Posterior vena cava (tissue), 2 donors: ENCODE data around the gene FOXA1. TPM values are rescaled to one million over a fixed set of nuclear protein-coding genes. Genes with fewer than 3 reads are reported as not detected.

Experiments used
- DNase-seq: peaks from one replicate; pipeline ENCODE4 v3.0.0-alpha.2; 2020; ENCODE audit warnings: low spot score
- intact Hi-C, 2 donors: fragments of 100-400 bp; cut with DNase I; formaldehyde crosslinking; loops; one replicate each; pipeline versions ENCODE4 v1.14.1 to v1.14.2; 2022 to 2023
- total RNA-seq, 2 donors: library from RNA; stranded (reverse); fragmentation: NEBNext Ultra II Directional; extraction: Animal tissue kit (Norgen Biotek cat#: 25700); gene quantifications; one replicate each; pipeline ENCODE4 v1.2.1, GENCODE V29; 2021
- donor health status: DM: yes; HTN: yes; CAD: no.
- donor health status: DM: yes; HTN: yes; CAD: no.

Gene FOXA1
- total RNA-seq, 2 donors from 2014 or later, result 0.23 TPM; not detected in 1

DNA sequence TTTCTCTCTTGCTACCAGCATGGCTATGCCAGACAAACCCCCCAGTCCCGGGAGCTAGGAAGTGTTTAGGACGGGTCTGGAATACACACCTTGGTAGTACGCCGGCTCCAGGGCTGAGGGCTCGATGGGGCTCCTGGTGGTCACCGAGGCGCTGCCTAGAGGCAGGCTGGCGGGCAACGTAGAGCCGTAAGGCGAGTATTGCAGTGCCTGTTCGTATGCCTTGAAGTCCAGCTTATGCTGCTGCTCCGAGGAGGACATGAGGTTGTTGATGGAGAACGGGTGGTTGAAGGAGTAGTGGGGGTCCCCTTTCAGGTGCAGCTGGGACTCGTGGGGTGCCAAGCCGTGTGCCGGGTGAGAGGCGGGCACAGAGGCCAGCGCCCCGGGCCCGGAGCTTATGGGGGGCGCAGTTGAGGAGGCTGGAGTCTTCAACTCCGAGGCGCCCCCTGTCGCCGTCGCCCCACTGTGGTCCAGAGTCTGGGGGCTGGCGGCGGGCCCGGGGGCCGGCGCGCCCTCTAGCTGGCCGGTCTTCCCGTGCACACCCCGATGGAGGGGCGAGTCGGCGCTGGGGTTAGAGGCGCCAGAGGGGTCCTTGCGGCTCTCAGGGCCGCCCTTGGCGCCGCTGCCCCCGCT is 3.6 kb downstream of the FOXA1 start:
- intact Hi-C loops, result no loop called here
- DNase-seq, result no peak

DNA sequence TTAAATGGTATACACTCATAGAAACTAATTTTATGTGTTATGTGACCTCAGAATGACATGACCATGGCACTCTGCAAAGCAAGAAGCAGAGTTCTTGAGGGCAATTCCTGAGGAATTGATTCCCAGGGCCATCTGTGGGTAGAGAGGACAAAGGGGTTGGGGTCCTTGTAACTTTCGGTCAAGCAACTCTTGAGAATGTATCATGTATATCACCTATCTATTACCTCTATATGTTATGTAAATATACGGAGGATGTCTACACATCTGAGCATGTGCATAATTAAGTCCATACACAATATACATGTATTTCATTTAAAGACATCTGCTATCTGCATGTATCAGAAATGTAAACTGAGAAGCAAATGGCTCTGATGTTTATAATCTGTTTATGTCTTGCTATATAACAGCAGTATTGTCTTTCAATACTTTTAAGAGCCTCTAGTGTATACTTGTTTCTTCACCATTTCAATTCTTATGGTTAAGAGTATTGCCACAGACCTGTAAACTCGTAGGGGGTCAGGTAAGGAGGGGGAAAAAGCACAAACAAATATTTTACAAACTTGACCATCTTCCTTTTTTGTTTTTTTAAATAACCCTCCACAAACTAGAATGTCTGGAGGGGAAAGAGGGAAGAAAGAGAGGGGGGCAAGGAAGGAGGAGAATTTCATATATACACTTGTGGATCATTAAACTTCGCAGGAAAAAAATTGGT is 4.5 kb downstream of the FOXA1 start:
- intact Hi-C loops, result no loop called here
- no peak for DNase-seq

DNA sequence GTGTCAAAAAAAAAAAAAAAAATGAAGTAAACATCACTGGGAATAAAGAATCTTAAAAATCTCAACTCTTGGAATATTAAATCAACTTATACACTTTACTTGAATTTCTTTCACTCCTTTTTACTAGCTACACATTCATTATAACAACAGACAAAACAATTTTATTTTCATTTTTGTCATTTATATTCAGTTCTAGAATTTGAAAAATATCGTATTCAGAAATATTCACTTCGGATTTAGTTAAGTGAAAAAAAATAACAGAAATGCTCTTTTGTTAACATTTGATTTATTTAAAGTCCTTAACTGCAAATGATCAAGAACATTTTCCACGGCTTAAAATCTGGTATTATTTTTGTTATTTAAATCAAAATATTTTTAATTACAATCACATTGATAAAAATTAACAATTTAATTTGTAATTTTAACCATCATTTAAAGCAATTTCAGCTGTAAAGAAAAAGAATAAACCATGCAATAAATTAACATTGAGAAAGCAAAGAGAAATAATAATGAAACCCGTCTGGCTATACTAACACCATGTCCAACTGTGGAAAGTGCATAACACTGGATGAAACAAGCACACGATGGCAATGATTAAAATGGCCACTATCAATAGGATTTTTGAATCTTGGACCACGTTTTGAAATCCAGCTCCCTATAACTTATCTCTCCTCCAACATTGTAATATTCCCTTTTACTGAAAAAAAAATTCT is 5.2 kb downstream of the FOXA1 start:
- DNase-seq, result no peak
- intact Hi-C loops, result no loop called here

DNA sequence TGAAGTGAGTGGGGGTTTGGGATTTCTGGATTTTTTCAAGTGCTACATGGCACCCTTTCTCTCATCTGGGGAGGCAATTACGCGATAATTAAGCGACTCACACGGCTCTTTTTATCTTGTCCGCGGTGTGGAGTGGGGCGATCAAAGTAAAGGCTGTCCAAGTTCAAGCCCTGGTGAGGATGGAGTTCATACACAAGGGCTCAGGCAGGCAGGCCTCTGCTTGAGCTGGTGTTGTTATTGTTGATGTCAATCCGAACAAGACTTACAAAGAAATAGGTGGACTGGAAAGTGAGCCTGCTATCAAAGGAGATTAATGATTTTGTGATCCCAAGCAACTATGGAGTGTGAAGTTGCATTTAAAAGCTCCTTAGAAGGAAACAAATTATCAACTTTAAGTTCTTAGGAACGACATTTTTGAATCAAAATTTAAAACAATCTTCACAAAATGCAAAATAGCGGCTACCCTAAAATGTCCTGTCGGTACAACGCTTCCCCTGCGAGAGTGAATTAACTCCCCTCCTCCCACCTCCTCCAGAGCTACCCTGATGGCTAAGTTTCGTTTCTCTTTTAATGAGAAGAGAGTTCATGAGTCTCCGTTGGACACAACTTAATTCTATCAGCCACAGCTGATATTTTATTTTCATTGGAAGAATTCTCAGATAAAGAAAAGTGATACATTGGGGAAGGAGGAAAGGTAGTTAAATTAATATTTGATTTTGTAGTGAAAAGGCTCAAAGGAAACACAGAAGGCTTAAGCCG is 5.9 kb downstream of the FOXA1 start:
- no peak for DNase-seq
- intact Hi-C loops, result no loop called here

DNA sequence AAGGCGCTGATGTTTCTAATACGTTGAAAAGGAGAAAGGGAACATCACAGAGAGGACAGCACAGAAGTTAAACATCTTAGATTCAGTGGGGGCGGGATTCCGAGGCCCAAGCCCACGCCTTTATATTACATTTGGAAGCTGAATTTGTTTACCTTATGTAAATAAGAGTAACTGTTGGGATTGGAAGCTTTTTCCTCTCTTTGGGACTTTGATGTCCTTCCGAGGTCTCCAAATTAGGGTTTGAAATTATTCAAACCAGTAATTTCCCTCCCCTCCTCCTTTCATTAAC is 6.4 kb downstream of the FOXA1 start:
- no peak for DNase-seq
- intact Hi-C loops, result no loop called here

DNA sequence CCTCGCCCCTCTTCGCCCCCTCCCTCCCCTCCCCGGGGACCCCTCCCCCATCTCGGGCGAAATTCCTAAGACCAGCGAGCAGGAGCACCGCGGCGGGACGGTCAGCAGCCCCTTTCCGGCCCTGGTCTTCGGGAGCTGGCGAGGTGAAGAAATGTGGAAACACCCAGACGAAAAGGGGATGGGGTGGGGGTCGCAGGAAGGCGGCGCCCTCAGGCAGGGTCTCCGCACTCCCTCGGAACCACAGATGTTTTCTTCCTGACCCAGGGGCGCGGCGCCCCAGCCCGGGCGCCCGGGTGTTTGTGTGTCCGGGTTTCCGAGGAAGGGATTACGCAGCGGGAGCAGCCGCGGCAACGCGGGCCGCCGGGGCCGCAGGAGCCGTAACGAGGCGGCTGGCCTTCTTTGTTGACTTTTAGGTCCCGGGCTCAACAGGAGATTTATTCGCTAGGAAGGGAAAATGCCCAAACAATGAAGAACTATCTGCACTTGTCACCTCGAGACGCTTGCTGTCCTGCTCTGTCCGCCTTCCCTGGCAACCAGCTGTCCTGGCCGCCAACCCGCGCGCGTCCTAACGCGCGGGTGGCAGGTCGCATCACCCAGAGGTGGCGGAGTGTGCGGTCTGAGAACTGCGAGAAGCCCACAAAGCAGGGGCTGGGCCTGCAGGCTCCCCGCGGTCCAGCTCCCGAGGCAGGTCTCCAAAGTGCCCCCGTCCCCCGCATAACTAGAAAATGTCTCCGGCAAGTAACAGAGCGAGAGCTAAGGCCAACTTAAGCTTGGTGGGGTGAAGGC is 7.0 kb downstream of the FOXA1 start:
- DNase-seq, result no peak
- intact Hi-C loops, result no loop called here

DNA sequence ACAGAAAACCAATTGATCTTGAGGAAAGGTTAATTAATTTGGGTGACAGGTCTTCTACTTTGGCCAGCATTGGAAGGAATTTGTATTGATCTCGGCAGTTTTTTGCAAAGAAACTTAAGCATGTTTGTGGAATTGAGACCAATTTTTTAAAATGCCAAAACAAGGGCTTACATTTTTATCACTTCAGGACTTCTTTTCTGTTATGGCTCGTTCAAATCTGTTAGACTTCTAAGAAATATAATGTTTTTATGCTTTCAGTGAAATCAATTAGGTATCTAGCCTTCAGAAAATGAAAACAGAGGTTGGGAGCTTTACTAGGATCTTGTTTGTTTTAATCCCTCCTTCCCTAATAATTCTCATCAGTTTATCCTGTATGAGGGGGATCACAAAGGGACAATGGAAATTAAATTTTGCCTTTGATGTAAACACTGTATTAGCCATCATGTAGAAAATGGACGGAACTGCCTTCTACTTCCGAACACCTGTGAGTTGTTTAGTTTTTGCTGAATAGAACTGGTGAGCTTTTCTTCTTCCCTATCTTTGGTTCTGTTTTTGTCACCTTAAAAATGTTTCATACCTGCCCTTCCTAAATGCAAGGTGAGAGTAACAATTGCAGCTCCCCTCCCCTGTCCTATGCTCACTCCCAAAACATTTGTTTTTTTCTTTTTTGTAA is 7.8 kb downstream of the FOXA1 start:
- intact Hi-C loops, result no loop called here
- DNase-seq, result no peak

DNA sequence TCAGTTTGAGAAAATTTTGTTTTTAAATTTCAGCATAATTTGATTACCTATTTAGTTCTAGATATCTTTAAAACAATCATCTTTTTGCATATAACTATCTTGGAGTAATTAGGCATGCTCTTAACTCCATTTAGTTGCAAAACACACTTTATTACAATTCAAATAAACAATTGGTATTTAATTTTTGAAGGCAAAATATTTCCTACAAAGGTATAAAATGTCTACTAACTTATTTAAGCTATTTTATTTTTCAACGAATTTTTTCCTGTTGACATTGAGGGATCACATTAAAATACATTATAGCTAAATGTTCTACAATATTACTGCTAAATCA is 8.3 kb downstream of the FOXA1 start:
- intact Hi-C loops, result no loop called here
- no peak for DNase-seq

DNA sequence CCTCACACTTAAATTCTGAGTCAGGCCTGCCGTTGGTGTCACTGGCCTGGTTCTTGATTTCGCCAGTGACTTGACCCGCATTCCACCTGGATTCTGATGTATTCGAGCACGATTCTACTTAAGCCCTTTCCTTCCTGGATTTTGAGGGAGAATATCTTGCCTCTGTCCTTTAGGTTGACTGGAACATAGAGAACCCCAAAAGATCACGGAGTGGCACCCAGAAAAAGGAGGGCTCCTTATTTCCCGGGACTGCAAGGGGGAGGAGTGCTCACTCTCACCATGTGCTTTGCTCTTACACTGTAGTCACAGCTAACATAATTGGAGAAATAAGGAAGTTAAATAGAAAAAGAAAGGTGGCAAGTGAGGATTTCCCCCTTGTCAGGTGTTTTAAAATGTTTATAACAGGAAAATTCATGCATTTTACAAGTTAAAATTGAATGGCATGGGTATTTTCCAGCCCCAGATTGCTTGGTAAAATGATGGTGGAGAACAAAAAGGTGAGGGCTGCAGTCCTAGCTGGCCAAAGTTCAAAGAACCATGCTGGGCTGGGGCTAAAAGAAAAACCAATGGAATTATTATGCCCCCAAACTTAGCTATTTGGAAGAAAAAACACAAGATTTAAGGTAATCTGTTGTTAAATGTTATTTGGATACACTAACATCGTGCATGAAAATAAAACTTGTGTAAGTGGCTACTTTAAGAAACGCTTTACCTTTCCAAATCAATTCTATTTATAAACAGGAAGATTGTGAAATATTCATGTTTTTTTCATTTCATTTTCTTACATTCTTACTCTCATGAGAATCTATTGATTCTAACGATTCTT is 8.9 kb downstream of the FOXA1 start:
- intact Hi-C loops, result no loop called here
- no peak for DNase-seq

DNA sequence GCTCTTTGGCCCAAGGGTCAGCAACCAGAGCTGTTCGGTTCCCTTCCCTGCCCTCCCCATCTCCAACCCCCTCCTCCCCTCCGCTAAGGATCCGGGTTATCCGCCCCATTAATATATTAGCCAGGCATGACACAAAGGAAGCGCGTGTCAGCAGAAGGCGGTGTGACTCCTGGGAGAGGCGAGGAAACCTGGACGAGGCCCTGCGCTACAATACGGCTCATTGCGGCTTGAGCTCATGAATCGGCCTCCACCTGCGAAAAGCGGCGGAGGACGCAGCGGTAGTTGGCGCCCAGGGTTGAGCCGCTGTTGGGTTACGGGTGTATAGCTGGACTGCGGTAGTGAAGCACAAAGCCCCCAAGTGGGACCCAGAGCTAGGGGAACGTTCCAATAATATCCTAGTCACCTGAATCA is 9.9 kb downstream of the FOXA1 start:
- intact Hi-C loops, result no loop called here
- no peak for DNase-seq

DNA sequence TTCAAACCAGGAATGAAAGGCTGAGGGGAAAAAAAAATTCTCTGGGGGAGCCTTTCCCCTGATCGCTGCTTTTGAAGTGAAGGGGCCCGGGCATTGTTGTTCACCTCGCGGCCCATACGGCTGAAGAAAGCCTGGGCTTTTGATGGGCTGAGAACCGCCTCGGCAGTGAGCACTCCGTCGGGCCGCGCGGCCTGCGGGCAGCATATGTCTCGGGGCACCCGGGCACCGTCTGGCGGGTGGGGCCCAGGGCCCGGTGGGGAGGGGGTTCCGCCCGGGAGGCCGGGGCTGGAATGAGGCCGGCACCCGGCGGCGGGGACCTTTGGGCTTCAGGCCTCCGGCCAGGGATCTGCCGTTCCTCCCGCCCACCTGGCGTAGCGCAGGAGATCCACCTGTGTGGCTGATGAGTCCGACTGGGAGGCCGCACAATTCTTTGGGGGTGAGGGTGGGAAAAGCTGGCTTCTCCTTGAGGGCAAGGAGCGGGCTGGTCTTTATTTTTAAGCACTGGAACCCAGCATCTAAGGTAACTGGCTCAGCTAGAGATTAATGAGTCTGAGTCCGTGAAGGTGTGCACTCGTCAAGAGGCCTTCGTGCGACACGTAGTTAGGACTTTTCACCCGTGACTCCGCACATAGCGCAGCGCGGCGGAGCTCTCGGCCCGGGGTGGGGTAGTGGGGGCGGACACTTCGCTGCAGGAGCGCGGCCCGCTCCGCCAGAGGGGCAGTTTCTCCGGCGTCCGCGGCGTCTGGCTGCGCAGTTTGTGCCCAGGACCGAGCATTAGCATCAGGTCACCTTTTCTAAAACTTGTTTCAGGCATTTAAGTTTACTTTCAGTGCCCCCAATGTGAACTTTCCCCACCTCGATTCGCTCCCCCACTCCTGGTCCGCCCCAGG is 10.6 kb downstream of the FOXA1 start:
- intact Hi-C loops, result no loop called here
- DNase-seq, result no peak

DNA sequence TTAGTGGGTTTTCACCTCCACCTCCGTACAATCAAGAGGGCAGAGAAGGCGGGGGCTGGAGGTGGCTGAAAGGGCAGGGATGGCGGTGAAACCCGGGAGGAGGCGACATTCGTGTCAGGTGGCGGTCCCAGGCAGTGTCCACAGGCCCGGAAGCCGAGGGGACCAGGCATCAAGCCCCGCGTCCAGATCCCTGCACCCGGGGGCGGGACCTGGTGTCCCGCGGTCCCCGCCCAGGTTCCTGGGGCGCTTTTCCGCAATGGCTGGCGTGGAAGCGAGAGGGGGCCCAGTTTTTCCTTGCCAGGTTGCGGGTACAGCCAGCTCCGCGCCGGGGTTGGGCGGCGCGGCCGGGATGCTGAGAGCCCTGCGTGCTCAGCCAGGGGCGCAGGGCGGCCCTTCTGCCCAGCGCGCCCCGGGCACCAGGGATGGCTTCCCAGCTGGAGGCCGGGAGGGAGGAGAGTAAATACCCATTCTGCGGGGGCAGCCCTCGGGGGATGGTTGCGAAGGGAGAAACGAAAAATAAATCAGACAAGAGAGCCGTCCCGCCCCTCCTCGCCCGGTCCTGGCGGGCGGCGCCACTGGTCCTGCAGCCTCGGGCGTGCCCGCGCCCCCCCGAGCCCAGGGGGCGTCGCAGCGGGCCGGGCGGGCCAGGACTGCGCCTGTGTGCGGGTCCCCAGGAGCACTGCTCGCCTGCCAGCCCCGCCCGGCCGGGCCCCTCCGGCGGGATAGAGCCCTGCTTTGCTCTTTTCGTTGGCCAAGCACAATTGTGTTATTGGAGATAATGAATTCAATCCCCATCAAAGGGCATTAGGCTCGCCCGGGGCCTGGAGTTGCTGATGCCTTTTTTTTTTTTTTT is 11.5 kb downstream of the FOXA1 start:
- intact Hi-C loops, result no loop called here
- DNase-seq, result no peak

DNA sequence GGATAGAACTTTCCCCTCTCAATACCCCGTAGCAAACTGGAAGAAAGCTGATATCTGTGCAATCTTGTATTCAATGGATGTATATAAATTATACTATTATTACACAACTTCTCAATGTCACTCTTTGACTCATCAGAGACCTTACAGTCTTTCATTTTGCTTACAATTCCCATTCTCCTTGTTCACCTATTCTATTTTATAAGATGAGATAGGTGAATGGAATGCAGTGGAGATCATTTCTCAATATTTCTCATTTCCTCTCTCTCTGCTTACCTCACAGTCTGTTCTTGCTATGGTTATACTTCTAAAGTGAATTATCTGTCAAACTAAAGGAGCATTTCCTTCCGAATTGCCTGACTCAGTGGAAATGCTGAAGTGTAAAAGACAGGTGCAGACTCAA is 14.9 kb downstream of the FOXA1 start:
- DNase-seq, result no peak
- intact Hi-C loops, result no loop called here

DNA sequence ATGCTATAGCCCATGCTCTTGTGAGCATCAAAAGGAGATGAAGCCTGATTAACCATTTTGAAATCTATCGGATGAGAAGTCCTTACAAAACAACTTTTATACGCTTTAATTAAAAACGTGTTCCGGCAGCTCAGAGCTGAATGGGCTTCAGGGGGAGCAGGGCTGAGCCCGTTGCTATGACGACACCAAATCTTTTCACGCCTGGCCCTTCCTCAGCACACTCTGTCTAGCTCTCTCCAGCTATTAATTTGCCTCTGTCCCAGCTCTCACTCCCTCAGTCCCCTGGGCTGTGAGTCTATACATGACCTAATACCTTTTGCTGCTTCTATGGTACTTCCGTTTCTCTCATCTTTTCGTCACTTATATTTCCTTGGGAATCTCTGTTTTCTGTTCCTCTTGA is 15.8 kb downstream of the FOXA1 start:
- DNase-seq, result no peak
- intact Hi-C loops, result loop anchor here in 1 of 2 donors (5.0 kb wide), 1 partner anchor 767 kb away; no protein-coding TSS in a partner anchor

DNA sequence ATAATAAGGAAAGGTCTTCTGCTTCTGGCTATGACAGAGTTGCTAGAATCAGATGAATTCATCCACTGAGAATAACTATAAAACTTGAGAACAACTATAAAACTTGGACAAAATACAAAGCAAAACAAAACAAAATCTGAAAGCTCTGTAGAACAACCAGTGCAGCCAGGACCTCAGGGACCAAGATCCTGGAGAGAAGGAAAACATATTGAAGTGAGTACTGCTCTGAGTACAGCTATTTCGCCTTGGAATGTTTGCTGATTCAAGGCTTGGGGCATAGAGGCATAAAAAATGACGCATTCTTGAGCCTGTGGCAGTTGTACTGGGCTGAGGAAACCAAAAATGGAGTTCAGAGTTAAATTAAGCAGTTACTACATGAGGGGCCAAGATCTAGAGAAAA is 21.7 kb downstream of the FOXA1 start:
- no peak for DNase-seq

DNA sequence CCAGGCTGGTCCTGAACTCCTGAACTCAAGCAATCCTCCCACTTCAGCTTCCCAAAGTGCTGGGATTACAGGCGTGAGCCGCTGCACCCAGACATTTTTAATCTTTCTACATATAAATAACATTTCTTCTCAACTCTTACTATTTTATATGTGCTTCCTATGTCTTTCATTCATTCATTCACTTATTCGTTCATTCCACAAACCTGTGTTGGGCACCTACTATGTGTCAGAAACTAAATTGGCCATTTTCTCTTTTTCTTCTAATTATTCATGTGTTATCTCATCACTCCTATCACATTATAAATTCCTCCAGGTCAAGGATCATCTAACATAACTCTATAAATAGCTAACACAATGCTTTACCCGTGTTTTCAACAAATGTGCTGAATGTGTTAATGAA is 23.7 kb downstream of the FOXA1 start:
- intact Hi-C loops, result no loop called here
- no peak for DNase-seq

More for the DNA sequence above, 21.7 kb downstream of the FOXA1 start:
- intact Hi-C loops, result no loop called here
